Measurements from ENCODE around the gene SEMA4D.

DNA sequence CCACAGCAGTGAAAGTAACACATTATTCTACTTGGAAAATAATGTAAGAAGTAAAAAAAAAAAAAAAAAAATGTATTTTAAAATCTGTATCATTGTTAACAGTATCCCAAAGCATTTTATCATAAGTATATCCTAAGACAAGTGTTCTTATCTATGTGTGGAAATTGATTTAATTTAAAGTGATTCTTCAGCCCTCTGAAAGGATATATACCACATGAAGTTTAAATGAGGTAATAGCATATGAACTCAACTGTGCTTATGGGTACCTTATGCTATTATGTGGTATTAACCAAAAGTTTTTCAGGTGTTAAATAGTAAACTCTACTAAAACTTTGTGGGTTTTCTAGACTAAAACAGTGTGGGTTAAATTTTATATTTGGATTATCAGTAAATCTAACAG lies 182.4 kb downstream of the SEMA4D start:
- TF ChIP-seq ZNF274 (IDR thresholded peaks at IDR 0.05; ENCODE audit: low read depth, low read length) (no peak), SUZ12 (IDR thresholded peaks at IDR 0.05; ENCODE audit: extremely low read depth, insufficient read depth, insufficient read length) (no peak)

All from NT2/D1 (cell line).